HG02970 (cell line): ENCODE data around the gene NHS.

Source experiments
- ATAC-seq: cut with Tn5 transposase; IDR thresholded peaks from one replicate; pipeline ENCODE4 v1.9.1; 2021; ENCODE audit warnings: mild to moderate bottlenecking, moderate library complexity, moderate number of reproducible peaks; ENCODE audit not compliant: unreplicated experiment, low FRiP score

NHS gene

DNA sequence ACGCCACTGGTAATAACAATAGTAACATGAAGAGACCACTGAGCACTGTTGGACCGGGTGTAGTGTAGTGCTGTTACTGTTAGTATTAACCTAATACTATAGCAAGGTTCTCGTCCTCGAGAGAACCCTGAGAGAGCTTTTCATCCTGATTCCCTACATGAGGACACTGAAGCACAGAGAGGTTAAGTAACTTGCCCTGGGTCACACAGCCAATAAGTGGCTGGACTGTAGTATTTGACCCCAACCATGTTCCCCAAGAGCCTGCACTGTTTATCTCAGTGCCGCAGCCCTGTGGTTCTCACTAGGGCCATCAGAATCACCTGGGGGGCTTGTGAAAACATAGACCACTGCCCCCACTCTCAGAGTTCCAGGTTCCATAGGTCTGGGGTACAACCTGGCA lies 372.7 kb downstream of the NHS start:
- no peak for ATAC-seq

DNA sequence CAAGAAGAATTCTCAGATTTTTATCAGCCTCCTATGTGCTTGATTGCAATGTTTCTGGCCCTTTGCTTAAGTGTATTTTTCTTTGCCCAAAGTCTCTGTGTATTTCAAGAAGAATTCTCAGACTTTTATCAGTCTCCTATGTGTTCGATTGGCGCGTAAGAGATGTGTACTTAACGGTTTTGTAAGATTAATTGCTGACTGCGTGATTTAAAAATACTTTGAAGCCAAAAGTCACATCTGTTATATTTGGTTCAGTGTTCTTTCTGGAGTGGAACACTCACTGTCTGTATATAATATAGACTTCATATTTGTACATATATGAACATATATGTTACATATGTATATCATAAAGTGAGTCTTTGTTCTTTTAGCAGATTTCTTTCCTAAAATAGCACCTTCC lies 373.7 kb downstream of the NHS start:
- ATAC-seq, result no peak

DNA sequence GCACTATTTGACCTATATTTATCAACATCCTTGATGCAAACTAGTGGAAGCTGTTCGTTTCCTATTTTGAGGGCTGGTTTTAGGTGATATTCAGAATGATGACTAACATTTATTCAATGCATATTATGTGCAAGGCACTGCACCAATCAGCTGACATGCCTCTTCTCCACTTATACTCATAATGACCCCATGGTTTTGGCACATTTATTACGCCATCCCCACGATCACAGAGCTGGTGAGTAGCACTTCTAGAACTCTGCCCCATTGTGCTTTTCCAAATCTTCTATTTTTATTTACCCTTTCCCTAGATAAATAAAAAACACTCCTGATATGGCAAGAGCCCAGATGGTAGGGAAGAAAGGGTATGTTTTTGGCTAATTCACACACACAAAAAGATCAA lies 375.4 kb downstream of the NHS start:
- no peak for ATAC-seq

GRCh38 chrX:17758382-17758781 lies 383.4 kb downstream of the NHS start:
- ATAC-seq, result peak; percentile 64

- no peak for ATAC-seq
These were observed 385.0 kb downstream of the NHS start for GRCh38 chrX:17759990-17760389.

GRCh38 chrX:17767734-17768133 lies 392.7 kb downstream of the NHS start:
- ATAC-seq, result no peak

DNA sequence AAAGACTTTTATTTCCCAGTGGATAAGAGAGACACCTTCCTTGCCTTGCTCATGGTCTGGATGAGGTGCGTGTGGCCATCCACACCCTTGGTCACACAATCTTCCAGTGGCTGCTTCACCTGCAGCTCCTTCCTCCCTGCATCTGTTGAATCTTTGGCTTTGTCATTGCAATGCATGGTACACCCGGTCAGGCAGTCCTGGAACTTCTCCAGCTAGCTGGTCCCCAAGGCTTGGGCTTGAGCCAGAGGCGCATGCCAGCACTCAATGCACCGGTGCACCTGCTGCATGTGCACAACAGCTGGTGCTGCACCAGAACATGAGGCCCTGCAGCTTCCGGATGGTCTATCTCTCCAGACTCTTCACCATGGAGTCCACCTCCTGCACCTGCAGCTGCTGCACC lies 394.0 kb downstream of the NHS start:
- ATAC-seq, result no peak

- no peak for ATAC-seq
These were observed 394.8 kb downstream of the NHS start for GRCh38 chrX:17769701-17770269.

GRCh38 chrX:17773221-17773876 lies 398.3 kb downstream of the NHS start:
- ATAC-seq, result no peak

- ATAC-seq, result no peak
These were observed 399.1 kb downstream of the NHS start for GRCh38 chrX:17774053-17774452.

DNA sequence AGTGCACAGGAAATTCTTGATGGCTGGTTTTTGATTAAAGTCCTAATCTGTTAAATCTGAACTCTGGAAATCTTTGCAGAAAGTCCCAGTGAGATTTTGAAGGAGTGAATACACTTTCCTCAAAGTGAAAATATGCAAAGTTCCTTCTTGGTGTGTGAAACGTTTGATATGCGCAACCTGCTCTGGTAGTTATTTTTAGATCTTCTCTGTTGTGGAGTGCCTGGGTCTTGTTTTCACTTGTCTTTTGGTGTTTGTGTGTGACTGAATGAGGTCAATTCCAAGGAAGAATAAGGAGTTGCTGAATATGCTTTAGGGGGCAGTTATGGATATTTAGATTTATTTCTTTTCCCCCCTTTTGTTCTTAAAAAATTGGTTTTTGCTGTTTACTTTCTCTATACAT lies 404.0 kb downstream of the NHS start:
- no peak for ATAC-seq

- no peak for ATAC-seq
These were observed 404.4 kb downstream of the NHS start for GRCh38 chrX:17779434-17779833.
